Suprapubic skin (tissue), 4 donors: ENCODE measurements around the gene BOK. TPM values are rescaled to one million over a fixed set of nuclear protein-coding genes. Genes with fewer than 3 reads are reported as not detected.

Experiments
- DNase-seq, 2 donors: peaks; one replicate each; pipeline ENCODE4 v3.0.0-alpha.2; 2019; ENCODE audit warnings: low spot score in 2 of 2
- H3K27ac ChIP-seq: fragments of 200-600 bp; sonication (generic); one replicate; pipeline ENCODE4 v1.5.1; 2019
- H3K27me3 ChIP-seq: fragments of 200-600 bp; sonication (generic); one replicate; pipeline ENCODE4 v1.5.1; 2019
- H3K36me3 ChIP-seq: fragments of 200-600 bp; sonication (generic); one replicate; pipeline ENCODE4 v1.5.1; 2019
- H3K4me1 ChIP-seq: fragments of 200-600 bp; sonication (generic); one replicate; pipeline ENCODE4 v1.5.1; 2019
- H3K4me3 ChIP-seq: fragments of 200-600 bp; sonication (generic); one replicate; pipeline ENCODE4 v1.5.1; 2019; ENCODE audit warnings: mild to moderate bottlenecking
- H3K9me3 ChIP-seq: fragments of 200-600 bp; sonication (generic); one replicate; pipeline ENCODE4 v1.5.1; 2019
- CTCF ChIP-seq, 2 donors: fragments of 200-600 bp in 1 of 2; fragments of 450-650 bp in 1 of 2; sonication (generic) in 1 of 2; IDR thresholded peaks; one replicate each; pipeline ENCODE4 v1.5.1; 2016 to 2019; ENCODE audit warnings: antibody characterized with exemption in 2 of 2, mild to moderate bottlenecking in 1 of 2, moderate library complexity in 1 of 2
- EP300 ChIP-seq: sonication (generic); formaldehyde crosslinking; IDR thresholded peaks from one replicate; pipeline ENCODE4 v1.6.1; 2017; ENCODE audit warnings: antibody characterized with exemption
- POLR2A ChIP-seq, 2 donors: fragments of 450-650 bp; IDR thresholded peaks; one replicate each; pipeline ENCODE4 v1.6.1; 2017; ENCODE audit warnings: antibody characterized with exemption in 2 of 2, mild to moderate bottlenecking in 2 of 2, moderate library complexity in 2 of 2
- POLR2AphosphoS5 ChIP-seq, 3 donors: sonication (generic); formaldehyde crosslinking; IDR thresholded peaks; one replicate each; pipeline ENCODE4 v1.6.1; 2017; ENCODE audit warnings: antibody characterized with exemption in 3 of 3
- WGBS: methylation state at CpG from one replicate; pipeline ENCODE4 v1.1.5; 2018; 5-methylcytosine and 5-hydroxymethylcytosine counted together
- total RNA-seq, 4 donors: library from RNA; depleted of rRNA; stranded (reverse); fragments of >200 nt; gene quantifications; one replicate each; pipeline ENCODE4 v1.1.0, GENCODE V29; 2016

Gene BOK
- total RNA-seq, 4 donors from 2014 or later = 32.4 to 61.6 (median 60.5) TPM

GRCh38 chr2:241545523-241546473 is 12.7 kb upstream of the BOK start:
- H3K27ac ChIP-seq = no peak overlapping the region
- TF ChIP-seq EP300 = no peak
- no peak for TF ChIP-seq POLR2AphosphoS5 (IDR thresholded peaks at IDR 0.05)
- TF ChIP-seq POLR2A (IDR thresholded peaks at IDR 0.05) = no peak
- no peak for TF ChIP-seq CTCF (IDR thresholded peaks at IDR 0.05)
- 70% methylated on average over 12 of the region's 12 CpGs for WGBS
- peaks cover 28% of the 10 kb centered on the region for H3K27me3 ChIP-seq
- DNase-seq = no peak
- H3K4me3 ChIP-seq = no peak overlapping the region
- peaks cover 16% of the 10 kb centered on the region for H3K4me1 ChIP-seq
- H3K36me3 ChIP-seq = no peaks in the 10 kb centered on the region
- H3K9me3 ChIP-seq = no peaks in the 10 kb centered on the region

GRCh38 chr2:241546771-241547498 is 11.6 kb upstream of the BOK start:
- Histone ChIP-seq H3K36me3 (no peaks in the 10 kb centered on the region), H3K27ac (no peak overlapping the region), H3K4me1 (peaks cover 8% of the 10 kb centered on the region), H3K4me3 (no peak overlapping the region), H3K27me3 (peaks cover 26% of the 10 kb centered on the region), H3K9me3 (no peaks in the 10 kb centered on the region)
- TF ChIP-seq EP300 (no peak), POLR2A (IDR thresholded peaks at IDR 0.05) (no peak), POLR2AphosphoS5 (IDR thresholded peaks at IDR 0.05) (no peak), CTCF (IDR thresholded peaks at IDR 0.05) (no peak)
- 25% methylated on average over 25 of the region's 25 CpGs for WGBS
- no peak for DNase-seq

GRCh38 chr2:241547781-241548450 is 10.6 kb upstream of the BOK start:
- Histone ChIP-seq H3K4me1 (peaks cover 14% of the 10 kb centered on the region), H3K9me3 (no peaks in the 10 kb centered on the region), H3K27ac (no peak overlapping the region), H3K4me3 (no peak overlapping the region), H3K27me3 (peaks cover 26% of the 10 kb centered on the region), H3K36me3 (no peaks in the 10 kb centered on the region)
- DNase-seq = no peak
- WGBS = 92% methylated on average over 13 of the region's 16 CpGs
- no peak for TF ChIP-seq POLR2A (IDR thresholded peaks at IDR 0.05)
- TF ChIP-seq CTCF (IDR thresholded peaks at IDR 0.05) = no peak
- no peak for TF ChIP-seq EP300
- TF ChIP-seq POLR2AphosphoS5 (IDR thresholded peaks at IDR 0.05) = no peak

GRCh38 chr2:241548451-241548835 is 10.1 kb upstream of the BOK start:
- no peak overlapping the region for H3K27ac ChIP-seq
- no peaks in the 10 kb centered on the region for H3K36me3 ChIP-seq
- DNase-seq = no peak
- H3K4me3 ChIP-seq = no peak overlapping the region
- H3K27me3 ChIP-seq = peaks cover 26% of the 10 kb centered on the region
- H3K9me3 ChIP-seq = no peaks in the 10 kb centered on the region
- 86% methylated on average over 3 of the region's 3 CpGs for WGBS
- peaks cover 14% of the 10 kb centered on the region for H3K4me1 ChIP-seq
- TF ChIP-seq CTCF (IDR thresholded peaks at IDR 0.05) (no peak), EP300 (no peak), POLR2AphosphoS5 (IDR thresholded peaks at IDR 0.05) (no peak), POLR2A (IDR thresholded peaks at IDR 0.05) (no peak)
